ENCODE results near the gene MRPL17. TPM values are rescaled to one million over a fixed set of nuclear protein-coding genes. Genes with fewer than 3 reads are reported as not detected.

The MRPL17 gene
- total and polyA plus RNA-seq, 4 donors, result 14.0 to 21.8 (median 19.0) TPM

DNA sequence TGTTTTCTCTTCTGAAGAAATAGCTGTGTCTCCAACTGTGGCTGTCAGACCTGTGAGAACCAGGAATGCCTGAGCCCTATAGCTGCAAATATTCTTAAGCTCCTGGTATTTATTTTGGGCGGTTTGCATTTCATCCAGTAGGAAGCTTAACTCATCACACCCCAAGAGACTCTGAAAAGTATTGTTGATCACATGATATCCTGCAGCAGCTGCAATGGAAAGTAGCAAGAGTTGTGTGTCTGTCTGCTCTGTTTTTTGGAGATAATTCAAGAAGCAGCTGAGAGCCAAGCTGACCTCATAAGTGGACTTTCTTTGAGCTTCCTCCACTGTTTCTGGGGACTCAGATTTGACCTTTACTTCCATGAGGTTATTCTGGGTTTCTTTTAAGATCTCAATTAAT is 36.4 kb upstream of the MRPL17 start:
- WGBS, result 84% methylated on average over 1 of the region's 1 CpG
- TF ChIP-seq CTCF (IDR thresholded peaks at IDR 0.05; ENCODE audit: low read depth, low read length, missing input control), result no peak
- TF ChIP-seq TAF1 (conservative IDR thresholded peaks at IDR 0.05), result no peak
- no peak for TF ChIP-seq FOXA2 (IDR thresholded peaks at IDR 0.05)
- TF ChIP-seq, protein P1, sequence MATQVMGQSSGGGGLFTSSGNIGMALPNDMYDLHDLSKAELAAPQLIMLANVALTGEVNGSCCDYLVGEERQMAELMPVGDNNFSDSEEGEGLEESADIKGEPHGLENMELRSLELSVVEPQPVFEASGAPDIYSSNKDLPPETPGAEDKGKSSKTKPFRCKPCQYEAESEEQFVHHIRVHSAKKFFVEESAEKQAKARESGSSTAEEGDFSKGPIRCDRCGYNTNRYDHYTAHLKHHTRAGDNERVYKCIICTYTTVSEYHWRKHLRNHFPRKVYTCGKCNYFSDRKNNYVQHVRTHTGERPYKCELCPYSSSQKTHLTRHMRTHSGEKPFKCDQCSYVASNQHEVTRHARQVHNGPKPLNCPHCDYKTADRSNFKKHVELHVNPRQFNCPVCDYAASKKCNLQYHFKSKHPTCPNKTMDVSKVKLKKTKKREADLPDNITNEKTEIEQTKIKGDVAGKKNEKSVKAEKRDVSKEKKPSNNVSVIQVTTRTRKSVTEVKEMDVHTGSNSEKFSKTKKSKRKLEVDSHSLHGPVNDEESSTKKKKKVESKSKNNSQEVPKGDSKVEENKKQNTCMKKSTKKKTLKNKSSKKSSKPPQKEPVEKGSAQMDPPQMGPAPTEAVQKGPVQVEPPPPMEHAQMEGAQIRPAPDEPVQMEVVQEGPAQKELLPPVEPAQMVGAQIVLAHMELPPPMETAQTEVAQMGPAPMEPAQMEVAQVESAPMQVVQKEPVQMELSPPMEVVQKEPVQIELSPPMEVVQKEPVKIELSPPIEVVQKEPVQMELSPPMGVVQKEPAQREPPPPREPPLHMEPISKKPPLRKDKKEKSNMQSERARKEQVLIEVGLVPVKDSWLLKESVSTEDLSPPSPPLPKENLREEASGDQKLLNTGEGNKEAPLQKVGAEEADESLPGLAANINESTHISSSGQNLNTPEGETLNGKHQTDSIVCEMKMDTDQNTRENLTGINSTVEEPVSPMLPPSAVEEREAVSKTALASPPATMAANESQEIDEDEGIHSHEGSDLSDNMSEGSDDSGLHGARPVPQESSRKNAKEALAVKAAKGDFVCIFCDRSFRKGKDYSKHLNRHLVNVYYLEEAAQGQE (IDR thresholded peaks at IDR 0.05), result no peak
- TF ChIP-seq, protein P2, sequence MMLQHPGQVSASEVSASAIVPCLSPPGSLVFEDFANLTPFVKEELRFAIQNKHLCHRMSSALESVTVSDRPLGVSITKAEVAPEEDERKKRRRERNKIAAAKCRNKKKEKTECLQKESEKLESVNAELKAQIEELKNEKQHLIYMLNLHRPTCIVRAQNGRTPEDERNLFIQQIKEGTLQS (IDR thresholded peaks at IDR 0.05), result no peak
- no peak for TF ChIP-seq JUND (IDR thresholded peaks at IDR 0.05)
- TF ChIP-seq EGR1 (IDR thresholded peaks at IDR 0.05; ENCODE audit: low read depth in 2 of 2), result no peak
- no peak for TF ChIP-seq RAD21 (IDR thresholded peaks at IDR 0.05)
- no peak for TF ChIP-seq GABPA (IDR thresholded peaks at IDR 0.05 in 1 of 2, conservative IDR thresholded peaks at IDR 0.05 in 1 of 2)
- TF ChIP-seq ZBTB33 (IDR thresholded peaks at IDR 0.05), result no peak
- TF ChIP-seq NR2F2 (IDR thresholded peaks at IDR 0.05), result no peak
- TF ChIP-seq FOXA1 (IDR thresholded peaks at IDR 0.05), result no peak
- no peak for TF ChIP-seq SP1 (IDR thresholded peaks at IDR 0.05)
- TF ChIP-seq YY1 (IDR thresholded peaks at IDR 0.05), result no peak
- no peak for TF ChIP-seq RXRA (IDR thresholded peaks at IDR 0.05)
- TF ChIP-seq MAX (IDR thresholded peaks at IDR 0.05), result no peak
- no peak for TF ChIP-seq HNF4A (conservative IDR thresholded peaks at IDR 0.05)
- TF ChIP-seq HNF4G (IDR thresholded peaks at IDR 0.05), result no peak
- Histone ChIP-seq H3K36me3 (ENCODE audit: control insufficient read depth in 4 of 4, insufficient read depth in 3 of 4, low read depth in 1 of 4, low read length in 3 of 4) (no peaks in the 10 kb centered on the region), H3K4me1 (ENCODE audit: control insufficient read depth in 4 of 4, insufficient read depth in 4 of 4, low read length in 3 of 4) (no peaks in the 10 kb centered on the region), H3K27ac (ENCODE audit: low read depth in 1 of 2, low read length in 2 of 2) (no peak overlapping the region), H3K4me3 (ENCODE audit: low read depth in 1 of 3, low read length in 3 of 3) (no peak overlapping the region), H3K27me3 (ENCODE audit: control insufficient read depth in 4 of 4, insufficient read depth in 4 of 4, low read length in 3 of 4) (no peaks in the 10 kb centered on the region), H3K9ac (ENCODE audit: low read depth in 1 of 2, low read length in 2 of 2) (no peak overlapping the region), H3K9me3 (ENCODE audit: control insufficient read depth in 4 of 4, low read length in 3 of 4) (no peaks in the 10 kb centered on the region)
- DNase-seq (ENCODE audit: low spot score), result no peak

Measured in liver (tissue), 9 donors.